Neural cell (in vitro differentiated cells): ENCODE measurements around the gene ATP10D.

Experiments used
- EP300 ChIP-seq: fragments of 450-650 bp; conservative IDR thresholded peaks from 2 replicates; pipeline ENCODE4 v1.6.1; 2014; ENCODE audit warnings: antibody characterized with exemption, mild to moderate bottlenecking, moderate library complexity; ENCODE audit not compliant: poor library complexity, severe bottlenecking
- EZH2 ChIP-seq: fragments of 200-600, 300-800 bp; shearing (Covaris generic), sonication (generic); IDR thresholded peaks from 2 replicates; pipeline ENCODE4 v1.6.1; 2014; ENCODE audit warnings: antibody characterized with exemption, low read length, borderline replicate concordance, mild to moderate bottlenecking; ENCODE audit not compliant: insufficient read depth, poor library complexity, severe bottlenecking
- MXI1 ChIP-seq: fragments of 450-650 bp; conservative IDR thresholded peaks from 2 replicates; pipeline ENCODE4 v1.6.1; 2014; ENCODE audit warnings: antibody characterized with exemption, mild to moderate bottlenecking; ENCODE audit not compliant: poor library complexity, severe bottlenecking
- POLR2AphosphoS5 ChIP-seq: IDR thresholded peaks from 2 replicates; pipeline ENCODE4 v1.6.1; 2012
- RAD21 ChIP-seq: fragments of 450-650 bp; conservative IDR thresholded peaks from 2 replicates; pipeline ENCODE4 v1.6.1; 2014; ENCODE audit warnings: antibody characterized with exemption, mild to moderate bottlenecking, moderate library complexity
- TAF1 ChIP-seq: IDR thresholded peaks from 2 replicates; pipeline ENCODE4 v1.6.1; 2012; ENCODE audit warnings: low read depth
- TF ChIP-seq, protein P1 (sequence below): fragments of 450-650 bp; IDR thresholded peaks from 2 replicates; pipeline ENCODE4 v1.5.1; 2014; ENCODE audit warnings: antibody characterized with exemption, mild to moderate bottlenecking, moderate library complexity; ENCODE audit not compliant: poor library complexity, severe bottlenecking

DNA sequence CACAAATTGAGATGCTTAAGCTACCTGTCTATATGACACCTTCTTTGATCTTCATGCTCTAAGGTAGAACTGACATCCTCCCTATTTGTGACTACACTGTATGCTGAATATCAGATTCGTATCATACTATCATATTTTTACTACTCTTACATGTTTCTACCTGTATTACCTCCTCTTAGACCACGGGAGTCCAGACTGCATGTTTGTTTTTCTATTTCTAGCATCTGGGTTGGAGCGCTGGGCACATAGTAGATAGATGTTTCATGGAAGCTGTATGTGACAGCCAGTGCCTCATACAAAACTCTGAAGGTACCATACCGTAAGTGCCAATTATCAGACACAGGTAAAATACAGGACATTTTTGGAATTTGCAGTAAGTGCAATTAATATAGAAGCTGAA lies 47.6 kb downstream of the ATP10D start:
- no peak for TF ChIP-seq EZH2
- TF ChIP-seq, protein P1, sequence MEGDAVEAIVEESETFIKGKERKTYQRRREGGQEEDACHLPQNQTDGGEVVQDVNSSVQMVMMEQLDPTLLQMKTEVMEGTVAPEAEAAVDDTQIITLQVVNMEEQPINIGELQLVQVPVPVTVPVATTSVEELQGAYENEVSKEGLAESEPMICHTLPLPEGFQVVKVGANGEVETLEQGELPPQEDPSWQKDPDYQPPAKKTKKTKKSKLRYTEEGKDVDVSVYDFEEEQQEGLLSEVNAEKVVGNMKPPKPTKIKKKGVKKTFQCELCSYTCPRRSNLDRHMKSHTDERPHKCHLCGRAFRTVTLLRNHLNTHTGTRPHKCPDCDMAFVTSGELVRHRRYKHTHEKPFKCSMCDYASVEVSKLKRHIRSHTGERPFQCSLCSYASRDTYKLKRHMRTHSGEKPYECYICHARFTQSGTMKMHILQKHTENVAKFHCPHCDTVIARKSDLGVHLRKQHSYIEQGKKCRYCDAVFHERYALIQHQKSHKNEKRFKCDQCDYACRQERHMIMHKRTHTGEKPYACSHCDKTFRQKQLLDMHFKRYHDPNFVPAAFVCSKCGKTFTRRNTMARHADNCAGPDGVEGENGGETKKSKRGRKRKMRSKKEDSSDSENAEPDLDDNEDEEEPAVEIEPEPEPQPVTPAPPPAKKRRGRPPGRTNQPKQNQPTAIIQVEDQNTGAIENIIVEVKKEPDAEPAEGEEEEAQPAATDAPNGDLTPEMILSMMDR, result no peak
- TF ChIP-seq POLR2AphosphoS5, result no peak
- TF ChIP-seq TAF1, result no peak
- no peak for TF ChIP-seq RAD21
- no peak for TF ChIP-seq MXI1
- TF ChIP-seq EP300, result no peak
